Measurements from ENCODE around the gene CORO1C. TPM values are rescaled to one million over a fixed set of nuclear protein-coding genes. Genes with fewer than 3 reads are reported as not detected.

Gene CORO1C
- total RNA-seq, 1 donor from 2014 or later, result 285 TPM

GRCh38 chr12:108720757-108721514 is 10.4 kb downstream of the CORO1C start:
- H3K4me3 Mint-ChIP-seq (ENCODE audit: unreplicated experiment), result no peak overlapping the region
- peaks cover 46% of the 10 kb centered on the region for H3K4me1 Mint-ChIP-seq (ENCODE audit: low read depth, unreplicated experiment)
- no peaks in the 10 kb centered on the region for H3K9me3 Mint-ChIP-seq (ENCODE audit: unreplicated experiment)
- H3K27ac Mint-ChIP-seq (ENCODE audit: unreplicated experiment), result no peak overlapping the region
- DNase-seq, result no peak
- no peaks in the 10 kb centered on the region for H3K36me3 Mint-ChIP-seq (ENCODE audit: unreplicated experiment)
- TF ChIP-seq, protein P1, sequence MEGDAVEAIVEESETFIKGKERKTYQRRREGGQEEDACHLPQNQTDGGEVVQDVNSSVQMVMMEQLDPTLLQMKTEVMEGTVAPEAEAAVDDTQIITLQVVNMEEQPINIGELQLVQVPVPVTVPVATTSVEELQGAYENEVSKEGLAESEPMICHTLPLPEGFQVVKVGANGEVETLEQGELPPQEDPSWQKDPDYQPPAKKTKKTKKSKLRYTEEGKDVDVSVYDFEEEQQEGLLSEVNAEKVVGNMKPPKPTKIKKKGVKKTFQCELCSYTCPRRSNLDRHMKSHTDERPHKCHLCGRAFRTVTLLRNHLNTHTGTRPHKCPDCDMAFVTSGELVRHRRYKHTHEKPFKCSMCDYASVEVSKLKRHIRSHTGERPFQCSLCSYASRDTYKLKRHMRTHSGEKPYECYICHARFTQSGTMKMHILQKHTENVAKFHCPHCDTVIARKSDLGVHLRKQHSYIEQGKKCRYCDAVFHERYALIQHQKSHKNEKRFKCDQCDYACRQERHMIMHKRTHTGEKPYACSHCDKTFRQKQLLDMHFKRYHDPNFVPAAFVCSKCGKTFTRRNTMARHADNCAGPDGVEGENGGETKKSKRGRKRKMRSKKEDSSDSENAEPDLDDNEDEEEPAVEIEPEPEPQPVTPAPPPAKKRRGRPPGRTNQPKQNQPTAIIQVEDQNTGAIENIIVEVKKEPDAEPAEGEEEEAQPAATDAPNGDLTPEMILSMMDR (IDR thresholded peaks at IDR 0.05; ENCODE audit: partially characterized antibody, unreplicated experiment), result no peak
- peaks cover 1% of the 10 kb centered on the region for H3K27me3 Mint-ChIP-seq (ENCODE audit: unreplicated experiment)

DNA sequence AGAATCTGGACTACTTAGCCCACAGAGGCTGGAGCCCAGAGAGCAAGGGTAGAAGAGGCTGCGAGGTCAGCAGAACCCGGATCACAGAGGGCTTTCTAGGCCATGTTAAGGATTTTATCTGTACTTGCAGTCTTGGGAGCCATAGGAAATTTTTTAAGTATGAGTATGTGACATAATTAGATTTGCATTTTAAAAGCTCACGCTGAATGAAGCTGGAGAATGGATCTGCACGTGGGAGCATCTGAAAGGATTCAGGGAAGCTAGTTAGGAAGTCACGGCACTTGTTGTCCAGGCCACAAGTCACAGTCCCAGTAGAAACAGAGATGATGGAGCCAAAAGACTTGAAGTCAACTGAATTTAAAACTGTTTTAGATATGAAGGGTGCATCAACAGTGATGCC is 14.1 kb downstream of the CORO1C start:
- H3K4me3 Mint-ChIP-seq (ENCODE audit: unreplicated experiment), result no peak overlapping the region
- H3K4me1 Mint-ChIP-seq (ENCODE audit: low read depth, unreplicated experiment), result peaks cover 33% of the 10 kb centered on the region
- no peaks in the 10 kb centered on the region for H3K9me3 Mint-ChIP-seq (ENCODE audit: unreplicated experiment)
- TF ChIP-seq, protein P1 (IDR thresholded peaks at IDR 0.05; ENCODE audit: partially characterized antibody, unreplicated experiment), result no peak
- H3K36me3 Mint-ChIP-seq (ENCODE audit: unreplicated experiment), result no peaks in the 10 kb centered on the region
- H3K27ac Mint-ChIP-seq (ENCODE audit: unreplicated experiment), result no peak overlapping the region
- DNase-seq, result no peak
- H3K27me3 Mint-ChIP-seq (ENCODE audit: unreplicated experiment), result no peaks in the 10 kb centered on the region

DNA sequence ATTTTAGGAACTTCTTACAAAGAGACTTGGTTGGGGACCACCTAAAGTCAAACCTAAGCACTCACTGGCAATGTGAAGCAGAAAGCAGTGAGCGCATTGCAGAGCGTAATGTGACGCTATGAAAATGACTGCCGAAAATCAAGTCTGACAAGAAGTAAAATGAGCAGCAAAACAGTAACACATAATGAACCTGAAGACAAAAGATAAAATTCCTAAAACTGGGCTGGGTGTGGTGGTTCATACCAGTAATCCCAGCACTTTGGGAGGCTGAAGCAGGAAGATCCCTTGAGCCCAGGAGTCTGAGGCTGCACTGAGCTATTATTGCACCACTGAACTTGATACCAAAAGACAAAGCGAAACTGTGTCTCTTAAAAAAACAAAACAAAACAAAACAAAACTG is 16.5 kb downstream of the CORO1C start:
- Mint-ChIP-seq H3K9me3 (ENCODE audit: unreplicated experiment) (no peaks in the 10 kb centered on the region), H3K27me3 (ENCODE audit: unreplicated experiment) (no peaks in the 10 kb centered on the region), H3K27ac (ENCODE audit: unreplicated experiment) (peak overlapping the region; percentile 62), H3K4me1 (ENCODE audit: low read depth, unreplicated experiment) (peaks cover 30% of the 10 kb centered on the region), H3K4me3 (ENCODE audit: unreplicated experiment) (peak overlapping the region; percentile 22), H3K36me3 (ENCODE audit: unreplicated experiment) (no peaks in the 10 kb centered on the region)
- TF ChIP-seq, protein P1 (IDR thresholded peaks at IDR 0.05; ENCODE audit: partially characterized antibody, unreplicated experiment), result no peak
- DNase-seq, result no peak

DNA sequence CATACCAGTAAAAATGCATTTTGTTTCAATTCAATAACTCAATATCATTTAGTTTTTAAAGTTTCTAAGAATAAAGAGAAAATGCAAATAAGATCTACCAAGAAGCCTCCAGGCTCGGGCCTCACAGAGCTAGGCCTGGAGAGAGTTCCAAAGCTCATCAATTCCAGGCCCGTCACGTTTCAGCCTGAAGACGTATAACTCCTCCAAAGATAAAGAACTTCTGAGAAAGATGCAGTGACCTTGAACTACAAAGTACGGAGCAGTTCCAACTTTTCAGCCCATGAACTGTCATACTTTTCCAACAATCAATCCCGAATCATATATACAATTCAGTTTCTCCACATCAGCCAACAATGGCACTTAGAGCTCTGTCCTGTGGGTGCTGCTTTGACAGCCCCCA is 17.8 kb downstream of the CORO1C start:
- no peak overlapping the region for H3K4me3 Mint-ChIP-seq (ENCODE audit: unreplicated experiment)
- no peaks in the 10 kb centered on the region for H3K36me3 Mint-ChIP-seq (ENCODE audit: unreplicated experiment)
- no peaks in the 10 kb centered on the region for H3K27me3 Mint-ChIP-seq (ENCODE audit: unreplicated experiment)
- peaks cover 29% of the 10 kb centered on the region for H3K4me1 Mint-ChIP-seq (ENCODE audit: low read depth, unreplicated experiment)
- H3K9me3 Mint-ChIP-seq (ENCODE audit: unreplicated experiment), result no peaks in the 10 kb centered on the region
- no peak for DNase-seq
- TF ChIP-seq, protein P1 (IDR thresholded peaks at IDR 0.05; ENCODE audit: partially characterized antibody, unreplicated experiment), result no peak
- H3K27ac Mint-ChIP-seq (ENCODE audit: unreplicated experiment), result no peak overlapping the region

DNA sequence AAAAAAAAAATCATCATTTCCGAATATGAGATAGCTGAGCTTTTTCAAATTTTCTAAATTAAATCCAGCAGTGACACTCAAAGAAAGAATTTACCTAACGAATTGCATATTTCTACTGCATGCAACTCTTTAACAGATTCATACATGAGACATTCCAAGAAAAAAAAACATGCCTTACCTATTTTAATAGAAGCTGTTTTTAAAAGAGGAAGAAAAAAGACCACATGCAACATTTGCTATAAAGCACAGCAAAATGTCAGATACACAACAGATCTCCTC is 18.5 kb downstream of the CORO1C start:
- H3K9me3 Mint-ChIP-seq (ENCODE audit: unreplicated experiment), result no peaks in the 10 kb centered on the region
- H3K27me3 Mint-ChIP-seq (ENCODE audit: unreplicated experiment), result no peaks in the 10 kb centered on the region
- no peak overlapping the region for H3K27ac Mint-ChIP-seq (ENCODE audit: unreplicated experiment)
- H3K4me1 Mint-ChIP-seq (ENCODE audit: low read depth, unreplicated experiment), result peaks cover 28% of the 10 kb centered on the region
- TF ChIP-seq, protein P1 (IDR thresholded peaks at IDR 0.05; ENCODE audit: partially characterized antibody, unreplicated experiment), result no peak
- H3K36me3 Mint-ChIP-seq (ENCODE audit: unreplicated experiment), result no peaks in the 10 kb centered on the region
- H3K4me3 Mint-ChIP-seq (ENCODE audit: unreplicated experiment), result no peak overlapping the region
- no peak for DNase-seq
